Fibroblast of mammary gland (primary cell): ENCODE results near the gene PLA2G4D.

Experiments used
- DNase-seq: peaks from one replicate; pipeline ENCODE4 v3.0.0-alpha.2; 2010; ENCODE audit warnings: low read depth
- H3K4me3 ChIP-seq: 2 replicates; pipeline ENCODE4 v1.5.1; 2011; ENCODE audit warnings: low read depth, mild to moderate bottlenecking, low read length, moderate library complexity; ENCODE audit not compliant: control insufficient read depth
- CTCF ChIP-seq: conservative IDR thresholded peaks from 2 replicates; pipeline ENCODE4 v1.5.1; 2011; ENCODE audit warnings: low read depth, low read length, inconsistent platforms; ENCODE audit not compliant: control insufficient read depth, insufficient read depth

The PLA2G4D gene

GRCh38 chr15:42128476-42128875, 34.1 kb upstream of the PLA2G4D start:
- no peak for TF ChIP-seq CTCF

GRCh38 chr15:42123546-42123945, 29.2 kb upstream of the PLA2G4D start:
- H3K4me3 ChIP-seq: no peak overlapping the region
- no peak for DNase-seq
- TF ChIP-seq CTCF: no peak

More at GRCh38 chr15:42128476-42128875, 34.1 kb upstream of the PLA2G4D start:
- H3K4me3 ChIP-seq: no peak overlapping the region
- DNase-seq: no peak

GRCh38 chr15:42121682-42122081, 27.3 kb upstream of the PLA2G4D start:
- H3K4me3 ChIP-seq: no peak overlapping the region
- no peak for TF ChIP-seq CTCF
- no peak for DNase-seq

GRCh38 chr15:42121021-42121420, 26.7 kb upstream of the PLA2G4D start:
- TF ChIP-seq CTCF: no peak
- no peak overlapping the region for H3K4me3 ChIP-seq
- no peak for DNase-seq

GRCh38 chr15:42120285-42120684, 25.9 kb upstream of the PLA2G4D start:
- TF ChIP-seq CTCF: no peak
- DNase-seq: no peak
- H3K4me3 ChIP-seq: no peak overlapping the region

GRCh38 chr15:42119446-42119760, 25.0 kb upstream of the PLA2G4D start:
- DNase-seq: no peak
- TF ChIP-seq CTCF: no peak
- H3K4me3 ChIP-seq: no peak overlapping the region
